ENCODE measurements around the gene FAM53B.

FAM53B gene

DNA sequence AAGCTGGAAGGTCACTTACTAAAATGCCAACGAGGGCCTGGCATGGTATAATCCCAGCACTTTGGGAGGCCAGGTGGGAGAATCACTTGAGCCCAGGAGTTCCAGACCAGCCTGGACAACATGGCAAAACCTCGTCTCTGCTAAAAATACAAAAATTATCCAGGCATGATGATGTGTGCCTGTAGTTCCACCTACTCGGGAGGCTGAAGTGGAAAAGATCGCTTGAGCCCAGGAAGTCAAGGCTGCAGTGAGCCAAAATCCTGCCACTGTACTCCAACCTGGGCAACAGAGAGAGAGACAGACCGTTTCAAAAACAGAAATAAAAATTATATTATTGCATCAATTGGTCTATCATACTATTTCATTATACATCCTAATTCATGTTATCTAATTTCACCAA, 18.1 kb upstream of the FAM53B start:
- Histone ChIP-seq H3K4me3 (ENCODE audit: insufficient read depth in 1 of 2, low read depth in 1 of 2, low read length in 2 of 2) (no peak overlapping the region), H3K14ac (ENCODE audit: low read length in 2 of 2) (no peak overlapping the region), H3K79me1 (replicated peaks; ENCODE audit: low read length, poor library complexity, severe bottlenecking) (peaks cover 11% of the 10 kb centered on the region), H3K27ac (ENCODE audit: low read length, poor library complexity, severe bottlenecking) (no peak overlapping the region), H3K36me3 (ENCODE audit: control insufficient read depth in 1 of 2, insufficient read depth in 2 of 2, low read depth in 1 of 2, low read length in 2 of 2) (peaks cover 4 to 63% of the 10 kb centered on the region in 2 experiments), H3K9me3 (ENCODE audit: control insufficient read depth, low read length) (no peaks in the 10 kb centered on the region), H2AK5ac (ENCODE audit: low read length, severe bottlenecking) (no peak overlapping the region), H3K23ac (ENCODE audit: low read length in 2 of 2) (no peak overlapping the region), H4K8ac (ENCODE audit: low read length) (no peak overlapping the region), H2BK15ac (ENCODE audit: low read depth, poor library complexity, severe bottlenecking) (no peak overlapping the region), H2AFZ (ENCODE audit: low read depth, low read length) (no peak overlapping the region), H2BK120ac (ENCODE audit: low read depth, low read length) (no peak overlapping the region), H2BK12ac (ENCODE audit: low read length in 2 of 2) (no peak overlapping the region), H3K9ac (ENCODE audit: low read length) (no peak overlapping the region), H2BK5ac (ENCODE audit: low read depth, low read length, poor library complexity, severe bottlenecking) (no peak overlapping the region), H3K4me2 (ENCODE audit: low read length, poor library complexity, severe bottlenecking) (no peak overlapping the region), H3K18ac (ENCODE audit: low read depth in 1 of 2, low read length in 2 of 2) (no peak overlapping the region), H4K91ac (ENCODE audit: low read length) (no peak overlapping the region), H3K4ac (ENCODE audit: low read depth in 1 of 2, low read length in 2 of 2) (no peak overlapping the region), H3K27me3 (ENCODE audit: control insufficient read depth in 1 of 2, insufficient read depth in 1 of 2, low read length in 2 of 2) (no peaks in the 10 kb centered on the region), H3K4me1 (ENCODE audit: control insufficient read depth, insufficient read depth, low read depth, low read length) (no peaks in the 10 kb centered on the region)
- no peak for DNase-seq
- WGBS: over 99% methylated on average over 4 of the region's 5 CpGs

DNA sequence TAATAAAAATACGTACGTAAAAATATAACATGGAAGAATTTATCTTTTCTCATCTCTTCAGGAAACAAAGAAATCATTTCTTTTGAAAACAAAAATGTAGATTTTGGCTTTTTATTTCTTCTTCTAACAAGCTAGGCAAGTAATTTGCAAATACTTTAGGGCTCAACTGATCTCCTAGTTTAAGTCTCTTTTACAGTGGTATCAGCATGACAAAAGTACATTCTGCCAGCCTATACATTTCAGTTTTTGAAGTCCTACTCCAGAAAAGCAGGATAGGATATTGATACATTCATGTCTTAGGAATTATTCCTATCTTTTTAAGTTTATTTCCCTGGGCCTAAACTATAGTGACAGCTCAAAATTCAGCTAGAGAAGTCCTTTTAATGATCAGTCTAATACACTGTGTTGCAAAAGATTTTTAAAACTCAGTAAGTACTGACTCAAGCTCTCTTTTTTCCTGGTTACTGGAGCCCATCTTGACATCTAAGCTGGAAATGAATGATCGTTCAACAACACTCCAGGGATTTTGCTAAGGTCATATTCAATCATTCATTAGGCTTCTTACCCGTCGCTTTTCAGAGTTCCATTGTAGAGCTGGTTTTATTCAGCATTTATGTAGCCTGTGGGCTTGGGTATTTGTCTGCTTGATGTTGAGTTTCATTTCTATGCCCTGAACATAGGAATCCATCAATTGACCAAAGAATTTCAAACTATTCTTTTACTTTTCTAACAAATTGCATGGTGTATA, 12.2 kb upstream of the FAM53B start:
- H2BK15ac ChIP-seq (ENCODE audit: low read depth, poor library complexity, severe bottlenecking): no peak overlapping the region
- H3K36me3 ChIP-seq (ENCODE audit: control insufficient read depth in 1 of 2, insufficient read depth in 2 of 2, low read depth in 1 of 2, low read length in 2 of 2): peaks cover 8 to 70% of the 10 kb centered on the region in 2 experiments
- no peak overlapping the region for H3K27ac ChIP-seq (ENCODE audit: low read length, poor library complexity, severe bottlenecking)
- H3K79me1 ChIP-seq (replicated peaks; ENCODE audit: low read length, poor library complexity, severe bottlenecking): peaks cover 11% of the 10 kb centered on the region
- no peak for DNase-seq
- no peaks in the 10 kb centered on the region for H3K27me3 ChIP-seq (ENCODE audit: control insufficient read depth in 1 of 2, insufficient read depth in 1 of 2, low read length in 2 of 2)
- H2BK5ac ChIP-seq (ENCODE audit: low read depth, low read length, poor library complexity, severe bottlenecking): no peak overlapping the region
- H4K8ac ChIP-seq (ENCODE audit: low read length): no peak overlapping the region
- 63% methylated on average over 1 of the region's 5 CpGs for WGBS
- no peak overlapping the region for H3K14ac ChIP-seq (ENCODE audit: low read length in 2 of 2)
- no peak overlapping the region for H3K4ac ChIP-seq (ENCODE audit: low read depth in 1 of 2, low read length in 2 of 2)
- H2BK120ac ChIP-seq (ENCODE audit: low read depth, low read length): no peak overlapping the region
- no peak overlapping the region for H3K18ac ChIP-seq (ENCODE audit: low read depth in 1 of 2, low read length in 2 of 2)
- no peak overlapping the region for H3K4me3 ChIP-seq (ENCODE audit: insufficient read depth in 1 of 2, low read depth in 1 of 2, low read length in 2 of 2)
- H2BK12ac ChIP-seq (ENCODE audit: low read length in 2 of 2): no peak overlapping the region
- no peak overlapping the region for H3K23ac ChIP-seq (ENCODE audit: low read length in 2 of 2)
- H2AFZ ChIP-seq (ENCODE audit: low read depth, low read length): no peak overlapping the region
- no peaks in the 10 kb centered on the region for H3K9me3 ChIP-seq (ENCODE audit: control insufficient read depth, low read length)
- no peaks in the 10 kb centered on the region for H3K4me1 ChIP-seq (ENCODE audit: control insufficient read depth, insufficient read depth, low read depth, low read length)
- no peak overlapping the region for H3K9ac ChIP-seq (ENCODE audit: low read length)
- H3K4me2 ChIP-seq (ENCODE audit: low read length, poor library complexity, severe bottlenecking): no peak overlapping the region
- H2AK5ac ChIP-seq (ENCODE audit: low read length, severe bottlenecking): no peak overlapping the region
- H4K91ac ChIP-seq (ENCODE audit: low read length): no peak overlapping the region

DNA sequence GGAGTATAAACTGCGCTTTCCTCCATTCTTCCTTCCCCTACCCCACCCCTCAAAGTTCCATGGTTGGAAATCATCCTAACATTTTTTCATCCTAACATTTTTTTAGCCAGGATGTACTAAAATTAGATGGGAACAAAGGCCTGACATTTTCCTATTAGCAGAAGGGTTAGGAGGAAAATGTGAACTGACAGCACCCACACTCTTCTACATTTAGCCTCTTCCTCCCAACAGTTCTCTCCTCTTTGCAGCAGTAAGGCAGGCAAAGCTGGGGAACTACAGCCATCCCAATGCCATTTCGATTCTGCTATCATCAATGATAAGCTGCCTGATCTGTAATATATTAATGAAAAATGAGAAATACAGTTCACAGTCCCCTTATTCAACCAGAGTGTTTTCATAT, 11.4 kb upstream of the FAM53B start:
- Histone ChIP-seq H3K4ac (ENCODE audit: low read depth in 1 of 2, low read length in 2 of 2) (no peak overlapping the region), H3K27ac (ENCODE audit: low read length, poor library complexity, severe bottlenecking) (no peak overlapping the region), H3K4me2 (ENCODE audit: low read length, poor library complexity, severe bottlenecking) (no peak overlapping the region), H2BK12ac (ENCODE audit: low read length in 2 of 2) (no peak overlapping the region), H4K8ac (ENCODE audit: low read length) (no peak overlapping the region), H2BK120ac (ENCODE audit: low read depth, low read length) (no peak overlapping the region), H3K36me3 (ENCODE audit: control insufficient read depth in 1 of 2, insufficient read depth in 2 of 2, low read depth in 1 of 2, low read length in 2 of 2) (peaks cover 4 to 67% of the 10 kb centered on the region in 2 experiments), H3K9ac (ENCODE audit: low read length) (no peak overlapping the region), H3K9me3 (ENCODE audit: control insufficient read depth, low read length) (no peaks in the 10 kb centered on the region), H3K4me3 (ENCODE audit: insufficient read depth in 1 of 2, low read depth in 1 of 2, low read length in 2 of 2) (no peak overlapping the region), H3K79me1 (replicated peaks; ENCODE audit: low read length, poor library complexity, severe bottlenecking) (peaks cover 10% of the 10 kb centered on the region), H2AK5ac (ENCODE audit: low read length, severe bottlenecking) (no peak overlapping the region), H2AFZ (ENCODE audit: low read depth, low read length) (no peak overlapping the region), H3K4me1 (ENCODE audit: control insufficient read depth, insufficient read depth, low read depth, low read length) (no peaks in the 10 kb centered on the region), H3K14ac (ENCODE audit: low read length in 2 of 2) (no peak overlapping the region), H3K23ac (ENCODE audit: low read length in 2 of 2) (no peak overlapping the region), H3K27me3 (ENCODE audit: control insufficient read depth in 1 of 2, insufficient read depth in 1 of 2, low read length in 2 of 2) (no peaks in the 10 kb centered on the region), H2BK5ac (ENCODE audit: low read depth, low read length, poor library complexity, severe bottlenecking) (no peak overlapping the region), H2BK15ac (ENCODE audit: low read depth, poor library complexity, severe bottlenecking) (no peak overlapping the region), H3K18ac (ENCODE audit: low read depth in 1 of 2, low read length in 2 of 2) (no peak overlapping the region), H4K91ac (ENCODE audit: low read length) (no peak overlapping the region)
- WGBS: 100% methylated on average over 1 of the region's 2 CpGs
- no peak for DNase-seq

DNA sequence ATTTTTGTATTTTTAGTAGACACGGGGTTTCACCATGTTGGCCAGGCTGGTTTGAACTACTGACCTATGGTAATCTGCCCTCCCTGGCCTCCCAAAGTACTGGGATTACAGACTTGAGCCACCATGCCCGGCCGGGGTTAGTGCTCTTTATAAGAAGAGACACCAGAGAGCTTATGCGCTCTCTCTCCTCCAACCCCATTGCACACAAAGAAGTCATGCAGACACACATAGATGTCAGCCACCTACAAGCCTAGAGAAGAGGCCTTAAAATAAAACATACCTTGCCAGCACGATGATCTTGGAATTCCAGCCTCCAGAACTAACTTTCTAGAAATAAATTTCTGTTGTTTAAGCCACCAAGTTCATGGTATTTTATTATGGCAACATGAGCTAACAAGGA, 10.0 kb upstream of the FAM53B start:
- H3K4me1 ChIP-seq (ENCODE audit: control insufficient read depth, insufficient read depth, low read depth, low read length): no peaks in the 10 kb centered on the region
- no peak for DNase-seq
- peaks cover 4 to 58% of the 10 kb centered on the region in 2 experiments for H3K36me3 ChIP-seq (ENCODE audit: control insufficient read depth in 1 of 2, insufficient read depth in 2 of 2, low read depth in 1 of 2, low read length in 2 of 2)
- no peak overlapping the region for H3K18ac ChIP-seq (ENCODE audit: low read depth in 1 of 2, low read length in 2 of 2)
- no peak overlapping the region for H3K4me2 ChIP-seq (ENCODE audit: low read length, poor library complexity, severe bottlenecking)
- WGBS: over 99% methylated on average over 4 of the region's 5 CpGs
- H3K27me3 ChIP-seq (ENCODE audit: control insufficient read depth in 1 of 2, insufficient read depth in 1 of 2, low read length in 2 of 2): no peaks in the 10 kb centered on the region
- no peak overlapping the region for H2BK120ac ChIP-seq (ENCODE audit: low read depth, low read length)
- no peak overlapping the region for H4K8ac ChIP-seq (ENCODE audit: low read length)
- no peak overlapping the region for H3K27ac ChIP-seq (ENCODE audit: low read length, poor library complexity, severe bottlenecking)
- no peak overlapping the region for H3K4ac ChIP-seq (ENCODE audit: low read depth in 1 of 2, low read length in 2 of 2)
- H3K9ac ChIP-seq (ENCODE audit: low read length): no peak overlapping the region
- no peak overlapping the region for H3K14ac ChIP-seq (ENCODE audit: low read length in 2 of 2)
- H3K23ac ChIP-seq (ENCODE audit: low read length in 2 of 2): no peak overlapping the region
- no peaks in the 10 kb centered on the region for H3K9me3 ChIP-seq (ENCODE audit: control insufficient read depth, low read length)
- H2BK5ac ChIP-seq (ENCODE audit: low read depth, low read length, poor library complexity, severe bottlenecking): no peak overlapping the region
- no peak overlapping the region for H2AK5ac ChIP-seq (ENCODE audit: low read length, severe bottlenecking)
- no peak overlapping the region for H4K91ac ChIP-seq (ENCODE audit: low read length)
- H2BK12ac ChIP-seq (ENCODE audit: low read length in 2 of 2): no peak overlapping the region
- H2BK15ac ChIP-seq (ENCODE audit: low read depth, poor library complexity, severe bottlenecking): no peak overlapping the region
- peaks cover 10% of the 10 kb centered on the region for H3K79me1 ChIP-seq (replicated peaks; ENCODE audit: low read length, poor library complexity, severe bottlenecking)
- H3K4me3 ChIP-seq (ENCODE audit: insufficient read depth in 1 of 2, low read depth in 1 of 2, low read length in 2 of 2): no peak overlapping the region
- no peak overlapping the region for H2AFZ ChIP-seq (ENCODE audit: low read depth, low read length)
